IMR-90 (cell line): ENCODE results near the gene TAB2. TPM values are rescaled to one million over a fixed set of nuclear protein-coding genes. Genes with fewer than 3 reads are reported as not detected.

Experiments used
- ATAC-seq: fragments of 200-7000 bp; cut with Tn5 transposase; 2 replicates; pipeline ENCODE4 v1.9.1; 2020; ENCODE audit warnings: low read depth, mild to moderate bottlenecking, moderate library complexity
- BruUV-seq: library from RNA; stranded (reverse); fragments of 400-500 nt; replicated peaks from 2 replicates; lab custom pipeline; 2021; lab: Mats Ljungman, UMichigan
- CTCF ChIA-PET: fragments of 300-600 bp; formaldehyde crosslinking; extraction: SDS; loops from one replicate; lab custom pipeline; 2021; ENCODE audit warnings: antibody characterized with exemption; lab: Yijun Ruan, JAX
- POLR2A ChIA-PET: fragments of 300-600 bp; sonication (Branson Sonifier 250); formaldehyde crosslinking; loops from one replicate; lab custom pipeline; 2022; ENCODE audit warnings: antibody characterized with exemption; ENCODE audit not compliant: unreplicated experiment; lab: Charles Lee
- DNase-seq: peaks from one replicate; pipeline ENCODE4 v3.0.0; 2013
- H2AFZ ChIP-seq: replicated peaks from 2 replicates; pipeline ENCODE3; 2013; ENCODE audit warnings: low read length, mild to moderate bottlenecking; ENCODE audit not compliant: poor library complexity
- H2AK5ac ChIP-seq: 2 replicates; pipeline ENCODE4 v1.6.1; 2013; ENCODE audit warnings: low read depth, low read length, inconsistent platforms
- H2AK9ac ChIP-seq: replicated peaks from 2 replicates; pipeline ENCODE3; 2013; ENCODE audit warnings: mild to moderate bottlenecking, low read depth, low read length, moderate library complexity; ENCODE audit not compliant: poor library complexity
- H2BK120ac ChIP-seq: 2 replicates; pipeline ENCODE4 v1.6.1; 2013; ENCODE audit warnings: low read depth, low read length, inconsistent platforms
- H2BK15ac ChIP-seq: 3 replicates; pipeline ENCODE4 v1.6.1; 2013; ENCODE audit warnings: low read depth, low read length, inconsistent platforms
- H2BK20ac ChIP-seq: 2 replicates; pipeline ENCODE4 v1.6.1; 2013; ENCODE audit warnings: low read depth, mild to moderate bottlenecking, inconsistent platforms, low read length, moderate library complexity
- H2BK5ac ChIP-seq: 2 replicates; pipeline ENCODE4 v1.6.1; 2013; ENCODE audit warnings: mild to moderate bottlenecking, low read depth, low read length, inconsistent platforms; ENCODE audit not compliant: poor library complexity, severe bottlenecking
- H3K14ac ChIP-seq: replicated peaks from 2 replicates; pipeline ENCODE4 v1.6.1; 2013; ENCODE audit warnings: low read depth, low read length, inconsistent platforms
- H3K18ac ChIP-seq: 2 replicates; pipeline ENCODE4 v1.6.1; 2013; ENCODE audit warnings: low read depth, low read length, control low read depth
- H3K23ac ChIP-seq: 2 replicates; pipeline ENCODE4 v1.6.1; 2013; ENCODE audit warnings: low read depth, low read length, inconsistent platforms
- H3K27ac ChIP-seq: 2 replicates; pipeline ENCODE4 v1.5.1; 2013; ENCODE audit warnings: mild to moderate bottlenecking, control low read depth, low read length; ENCODE audit not compliant: insufficient read depth
- H3K27me3 ChIP-seq: 2 replicates; pipeline ENCODE4 v1.6.1; 2013; ENCODE audit warnings: low read length; ENCODE audit not compliant: control insufficient read depth, insufficient read depth
- H3K36me3 ChIP-seq: 2 replicates; pipeline ENCODE4 v1.6.1; 2013; ENCODE audit warnings: low read length, mixed read lengths; ENCODE audit not compliant: control insufficient read depth, insufficient read depth
- H3K4ac ChIP-seq: 2 replicates; pipeline ENCODE4 v1.6.1; 2013; ENCODE audit warnings: low read depth, low read length, inconsistent platforms
- H3K4me1 ChIP-seq: 2 replicates; pipeline ENCODE4 v1.6.1; 2013; ENCODE audit warnings: low read length, mixed read lengths; ENCODE audit not compliant: control insufficient read depth, insufficient read depth
- H3K4me2 ChIP-seq: 2 replicates; pipeline ENCODE4 v1.6.1; 2013; ENCODE audit warnings: low read depth, mild to moderate bottlenecking, control low read depth, low read length, moderate library complexity
- H3K4me3 ChIP-seq: 2 replicates; pipeline ENCODE4 v1.5.1; 2013; ENCODE audit warnings: low read depth, mild to moderate bottlenecking, control low read depth, low read length, moderate library complexity; ENCODE audit not compliant: insufficient read depth
- H3K56ac ChIP-seq: 2 replicates; pipeline ENCODE4 v1.6.1; 2013; ENCODE audit warnings: low read length, inconsistent platforms; ENCODE audit not compliant: insufficient read depth; ENCODE audit errors: extremely low read depth
- H3K79me1 ChIP-seq, 2 experiments: 2 replicates each; pipeline ENCODE4 v1.6.1; 2013; ENCODE audit warnings: low read length in 2 of 2, inconsistent platforms in 1 of 2, low read depth in 1 of 2
- H3K9ac ChIP-seq: 2 replicates; pipeline ENCODE4 v1.6.1; 2013; ENCODE audit warnings: low read depth, low read length, control low read depth
- H3K9me1 ChIP-seq: 2 replicates; pipeline ENCODE4 v1.6.1; 2013; ENCODE audit warnings: low read length, inconsistent platforms; ENCODE audit not compliant: insufficient read depth
- H3K9me3 ChIP-seq: 2 replicates; pipeline ENCODE4 v1.6.1; 2013; ENCODE audit warnings: low read length; ENCODE audit not compliant: control insufficient read depth, insufficient read depth
- H4K20me1 ChIP-seq: 2 replicates; pipeline ENCODE4 v1.6.1; 2013; ENCODE audit warnings: low read length, inconsistent platforms; ENCODE audit not compliant: insufficient read depth
- H4K5ac ChIP-seq: 2 replicates; pipeline ENCODE4 v1.6.1; 2013; ENCODE audit warnings: mild to moderate bottlenecking, low read depth, low read length, control low read depth
- H4K8ac ChIP-seq, 2 experiments: 2 replicates each; pipeline ENCODE4 v1.6.1; 2013; ENCODE audit warnings: low read depth in 2 of 2, low read length in 2 of 2, control low read depth in 1 of 2, inconsistent platforms in 1 of 2
- H4K91ac ChIP-seq: 2 replicates; pipeline ENCODE4 v1.6.1; 2013; ENCODE audit warnings: low read depth, low read length, inconsistent platforms; ENCODE audit not compliant: insufficient read depth
- BHLHE40 ChIP-seq: fragments of 150-350 bp; IDR thresholded peaks from 2 replicates; pipeline ENCODE4 v1.6.1; 2016; ENCODE audit warnings: mild to moderate bottlenecking, low read depth, low read length
- CEBPB ChIP-seq: IDR thresholded peaks from 2 replicates; pipeline ENCODE4 v1.6.1; 2012; ENCODE audit warnings: low read depth, low read length, improper control_type of control experiment
- CHD1 ChIP-seq: IDR thresholded peaks from 2 replicates; pipeline ENCODE4 v1.6.1; 2012; ENCODE audit warnings: low read depth, low read length, improper control_type of control experiment
- CTCF ChIP-seq: conservative IDR thresholded peaks from 2 replicates; pipeline ENCODE4 v1.5.1; 2012; ENCODE audit warnings: mild to moderate bottlenecking, low read depth, low read length, improper control_type of control experiment
- ELK1 ChIP-seq: fragments of 150-350 bp; IDR thresholded peaks from 2 replicates; pipeline ENCODE4 v1.6.1; 2016; ENCODE audit warnings: low read depth, mild to moderate bottlenecking, low read length, moderate library complexity, borderline replicate concordance
- FOS ChIP-seq: fragments of 150-350 bp; IDR thresholded peaks from 2 replicates; pipeline ENCODE4 v1.6.1; 2016; ENCODE audit warnings: low read depth, low read length
- MAFK ChIP-seq: IDR thresholded peaks from 2 replicates; pipeline ENCODE4 v1.6.1; 2012; ENCODE audit warnings: low read depth, low read length, improper control_type of control experiment
- MAZ ChIP-seq: IDR thresholded peaks from 2 replicates; pipeline ENCODE4 v1.6.1; 2012; ENCODE audit warnings: low read depth, mild to moderate bottlenecking, low read length, improper control_type of control experiment, moderate library complexity, borderline replicate concordance
- MXI1 ChIP-seq: IDR thresholded peaks from 2 replicates; pipeline ENCODE4 v1.6.1; 2012; ENCODE audit warnings: low read depth, mild to moderate bottlenecking, low read length, moderate library complexity, borderline replicate concordance
- NFE2L2 ChIP-seq: fragments of 150-350 bp; IDR thresholded peaks from 2 replicates; pipeline ENCODE4 v1.6.1; 2016; ENCODE audit warnings: low read depth, mild to moderate bottlenecking, low read length
- POLR2A ChIP-seq: IDR thresholded peaks from 2 replicates; pipeline ENCODE4 v1.6.1; 2012; ENCODE audit warnings: mild to moderate bottlenecking, low read depth, low read length
- RAD21 ChIP-seq: IDR thresholded peaks from 2 replicates; pipeline ENCODE4 v1.6.1; 2012; ENCODE audit warnings: low read length, improper control_type of control experiment
- RCOR1 ChIP-seq: IDR thresholded peaks from 2 replicates; pipeline ENCODE4 v1.6.1; 2012; ENCODE audit warnings: mild to moderate bottlenecking, low read length, improper control_type of control experiment; ENCODE audit not compliant: insufficient replicate concordance
- RFX5 ChIP-seq: IDR thresholded peaks from 2 replicates; pipeline ENCODE4 v1.8.0; 2012; ENCODE audit warnings: low read depth, mild to moderate bottlenecking, low read length, moderate library complexity
- SMC3 ChIP-seq: fragments of 150-350 bp; IDR thresholded peaks from 2 replicates; pipeline ENCODE4 v1.6.1; 2016; ENCODE audit warnings: low read depth, mild to moderate bottlenecking, antibody characterized with exemption, low read length, moderate library complexity
- USF2 ChIP-seq: fragments of 150-350 bp; IDR thresholded peaks from 2 replicates; pipeline ENCODE4 v1.6.1; 2017; ENCODE audit warnings: mild to moderate bottlenecking, antibody characterized with exemption, low read length, low read depth
- WGBS, 2 experiments: methylation state at CpG; one replicate each; pipeline versions ENCODE4 v1.1.5 to v1.1.7; 2013; ENCODE audit warnings: missing lambda C conversion rate in 2 of 2; ENCODE audit not compliant: insufficient read length in 1 of 2; ENCODE audit errors: extremely low coverage in 2 of 2; 5-methylcytosine and 5-hydroxymethylcytosine counted together
- dilution Hi-C: fragments of 300-500 bp; cut with HindIII; formaldehyde crosslinking; loops from one replicate; pipeline ENCODE4 v1.14.3; 2018; ENCODE audit warnings: low sequenced_read_pairs; ENCODE audit not compliant: unreplicated experiment
- in situ Hi-C: fragments of 300-500 bp; cut with MboI; formaldehyde crosslinking; loops from 3 replicates; pipeline ENCODE4 v1.14.3; 2019; ENCODE audit warnings: low sequenced_read_pairs, inconsistent platforms, mixed read lengths
- intact Hi-C: fragments of 100-400 bp; cut with micrococcal nuclease; formaldehyde crosslinking; loops from 2 replicates; pipeline ENCODE4 v1.10.0; 2022
- polyA plus RNA-seq, 3 experiments: library from polyadenylated mRNA; depleted of rRNA; stranded (reverse); fragments of >200 nt; gene quantifications; 2 replicates each; pipeline ENCODE4 v1.2.3, GENCODE V29; 2012; ENCODE audit warnings: low replicate concordance in 1 of 3
- total RNA-seq: library from RNA; depleted of rRNA; stranded (reverse); fragments of >200 nt; gene quantifications from 2 replicates; pipeline ENCODE4 v1.2.3, GENCODE V29; 2012

The TAB2 gene
- total and polyA plus RNA-seq, 2 of the 4 experiments (the other 2 are of a cell fraction) = 20.8 to 25.3 TPM

- intact Hi-C loops = no loop called here
- H4K20me1 ChIP-seq = peaks cover 47% of the 10 kb centered on the region
- H4K5ac ChIP-seq = no peak overlapping the region
- H2AK9ac ChIP-seq = no peak overlapping the region
- TF ChIP-seq ELK1 (no peak), MAZ (no peak), NFE2L2 (no peak), FOS (no peak), CHD1 (no peak), RFX5 (no peak), CEBPB (no peak), POLR2A (no peak), BHLHE40 (no peak), RAD21 (no peak), USF2 (no peak), RCOR1 (no peak), SMC3 (no peak), MXI1 (no peak), MAFK (no peak), CTCF (no peak)
- ChIA-PET CTCF (no interaction called here), POLR2A (no interaction called here)
- no peak overlapping the region for H3K9ac ChIP-seq
- no peak overlapping the region for H3K27ac ChIP-seq
- H3K27me3 ChIP-seq = no peaks in the 10 kb centered on the region
- dilution Hi-C loops = no loop called here
- DNase-seq (no peak), ATAC-seq (no peak)
- no peak overlapping the region for H3K23ac ChIP-seq
- no peaks in the 10 kb centered on the region for H3K9me3 ChIP-seq
- no peak overlapping the region for H3K4me3 ChIP-seq
- peaks cover 18 to 44% of the 10 kb centered on the region in 2 experiments for H3K79me1 ChIP-seq
- no peak overlapping the region for H2AK5ac ChIP-seq
- no peak overlapping the region for H2BK15ac ChIP-seq
- BruUV-seq = no TSS peak
- in situ Hi-C loops = no loop called here
- no peak overlapping the region for H3K4me2 ChIP-seq
- H3K56ac ChIP-seq = no peak overlapping the region
- no peak overlapping the region for H4K8ac ChIP-seq
- H2BK5ac ChIP-seq = no peak overlapping the region
- H3K9me1 ChIP-seq = no peaks in the 10 kb centered on the region; the same call in 1 of the 2 replicates
- H2AFZ ChIP-seq = no peak overlapping the region
- H3K4me1 ChIP-seq = no peaks in the 10 kb centered on the region
- no peak overlapping the region for H3K14ac ChIP-seq
- no peak overlapping the region for H3K4ac ChIP-seq
- no peak overlapping the region for H4K91ac ChIP-seq
- no peak overlapping the region for H3K18ac ChIP-seq
- no peaks in the 10 kb centered on the region for H3K36me3 ChIP-seq
- H2BK120ac ChIP-seq = no peak overlapping the region
- WGBS, 2 experiments = no CpG with 5 or more reads among the region's 2 CpGs
- H2BK20ac ChIP-seq = no peak overlapping the region
Measured at GRCh38 chr6:149354009-149354408, 36.5 kb downstream of the TAB2 start.
